ENCODE data around the gene PDE4D.

DNA sequence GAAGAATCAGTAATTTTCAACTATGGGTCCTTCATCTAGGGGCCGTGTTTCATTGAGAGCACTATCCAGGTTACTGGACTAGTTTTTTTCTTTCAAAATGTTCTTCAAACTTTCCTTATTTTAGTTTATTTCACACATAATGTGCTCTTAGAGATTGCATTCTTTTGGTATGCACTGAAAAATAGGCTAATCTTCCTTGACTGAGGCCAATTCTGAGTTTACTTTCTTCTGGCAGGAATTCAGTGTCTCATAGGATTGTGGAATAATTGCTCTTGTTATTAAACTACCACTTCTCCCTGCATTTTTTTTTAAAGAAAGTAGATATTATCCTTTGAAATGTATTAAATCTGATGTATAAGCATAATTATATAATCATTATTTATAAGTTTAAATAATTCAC lies 686.1 kb downstream of the PDE4D start:
- TF ChIP-seq, protein P1, sequence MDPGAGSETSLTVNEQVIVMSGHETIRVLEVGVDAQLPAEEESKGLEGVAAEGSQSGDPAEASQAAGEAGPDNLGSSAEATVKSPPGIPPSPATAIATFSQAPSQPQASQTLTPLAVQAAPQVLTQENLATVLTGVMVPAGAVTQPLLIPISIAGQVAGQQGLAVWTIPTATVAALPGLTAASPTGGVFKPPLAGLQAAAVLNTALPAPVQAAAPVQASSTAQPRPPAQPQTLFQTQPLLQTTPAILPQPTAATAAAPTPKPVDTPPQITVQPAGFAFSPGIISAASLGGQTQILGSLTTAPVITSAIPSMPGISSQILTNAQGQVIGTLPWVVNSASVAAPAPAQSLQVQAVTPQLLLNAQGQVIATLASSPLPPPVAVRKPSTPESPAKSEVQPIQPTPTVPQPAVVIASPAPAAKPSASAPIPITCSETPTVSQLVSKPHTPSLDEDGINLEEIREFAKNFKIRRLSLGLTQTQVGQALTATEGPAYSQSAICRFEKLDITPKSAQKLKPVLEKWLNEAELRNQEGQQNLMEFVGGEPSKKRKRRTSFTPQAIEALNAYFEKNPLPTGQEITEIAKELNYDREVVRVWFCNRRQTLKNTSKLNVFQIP (CRISPR knock-in tag; IDR thresholded peaks at IDR 0.05; ENCODE audit: borderline replicate concordance, low read depth), result no peak
- TF ChIP-seq ZNF70 (CRISPR knock-in tag; IDR thresholded peaks at IDR 0.05) (no peak), ISL1 (CRISPR knock-in tag; IDR thresholded peaks at IDR 0.05) (no peak), OSR1 (CRISPR knock-in tag; IDR thresholded peaks at IDR 0.05) (no peak), CSDC2 (CRISPR knock-in tag; IDR thresholded peaks at IDR 0.05) (no peak), PPARA (CRISPR knock-in tag; IDR thresholded peaks at IDR 0.05; ENCODE audit: borderline replicate concordance) (no peak), ZC3H10 (CRISPR knock-in tag; IDR thresholded peaks at IDR 0.05) (no peak), ZFP30 (CRISPR knock-in tag; IDR thresholded peaks at IDR 0.05) (no peak), ZFP3 (CRISPR knock-in tag; IDR thresholded peaks at IDR 0.05) (no peak)
- TF ChIP-seq, protein P2, sequence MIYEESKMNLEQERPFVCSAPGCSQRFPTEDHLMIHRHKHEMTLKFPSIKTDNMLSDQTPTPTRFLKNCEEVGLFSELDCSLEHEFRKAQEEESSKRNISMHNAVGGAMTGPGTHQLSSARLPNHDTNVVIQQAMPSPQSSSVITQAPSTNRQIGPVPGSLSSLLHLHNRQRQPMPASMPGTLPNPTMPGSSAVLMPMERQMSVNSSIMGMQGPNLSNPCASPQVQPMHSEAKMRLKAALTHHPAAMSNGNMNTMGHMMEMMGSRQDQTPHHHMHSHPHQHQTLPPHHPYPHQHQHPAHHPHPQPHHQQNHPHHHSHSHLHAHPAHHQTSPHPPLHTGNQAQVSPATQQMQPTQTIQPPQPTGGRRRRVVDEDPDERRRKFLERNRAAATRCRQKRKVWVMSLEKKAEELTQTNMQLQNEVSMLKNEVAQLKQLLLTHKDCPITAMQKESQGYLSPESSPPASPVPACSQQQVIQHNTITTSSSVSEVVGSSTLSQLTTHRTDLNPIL (CRISPR knock-in tag; IDR thresholded peaks at IDR 0.05; ENCODE audit: low read depth), result no peak
- TF ChIP-seq, protein P3, sequence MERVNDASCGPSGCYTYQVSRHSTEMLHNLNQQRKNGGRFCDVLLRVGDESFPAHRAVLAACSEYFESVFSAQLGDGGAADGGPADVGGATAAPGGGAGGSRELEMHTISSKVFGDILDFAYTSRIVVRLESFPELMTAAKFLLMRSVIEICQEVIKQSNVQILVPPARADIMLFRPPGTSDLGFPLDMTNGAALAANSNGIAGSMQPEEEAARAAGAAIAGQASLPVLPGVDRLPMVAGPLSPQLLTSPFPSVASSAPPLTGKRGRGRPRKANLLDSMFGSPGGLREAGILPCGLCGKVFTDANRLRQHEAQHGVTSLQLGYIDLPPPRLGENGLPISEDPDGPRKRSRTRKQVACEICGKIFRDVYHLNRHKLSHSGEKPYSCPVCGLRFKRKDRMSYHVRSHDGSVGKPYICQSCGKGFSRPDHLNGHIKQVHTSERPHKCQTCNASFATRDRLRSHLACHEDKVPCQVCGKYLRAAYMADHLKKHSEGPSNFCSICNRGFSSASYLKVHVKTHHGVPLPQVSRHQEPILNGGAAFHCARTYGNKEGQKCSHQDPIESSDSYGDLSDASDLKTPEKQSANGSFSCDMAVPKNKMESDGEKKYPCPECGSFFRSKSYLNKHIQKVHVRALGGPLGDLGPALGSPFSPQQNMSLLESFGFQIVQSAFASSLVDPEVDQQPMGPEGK (CRISPR knock-in tag; IDR thresholded peaks at IDR 0.05; ENCODE audit: borderline replicate concordance), result no peak
- TF ChIP-seq, protein P4, sequence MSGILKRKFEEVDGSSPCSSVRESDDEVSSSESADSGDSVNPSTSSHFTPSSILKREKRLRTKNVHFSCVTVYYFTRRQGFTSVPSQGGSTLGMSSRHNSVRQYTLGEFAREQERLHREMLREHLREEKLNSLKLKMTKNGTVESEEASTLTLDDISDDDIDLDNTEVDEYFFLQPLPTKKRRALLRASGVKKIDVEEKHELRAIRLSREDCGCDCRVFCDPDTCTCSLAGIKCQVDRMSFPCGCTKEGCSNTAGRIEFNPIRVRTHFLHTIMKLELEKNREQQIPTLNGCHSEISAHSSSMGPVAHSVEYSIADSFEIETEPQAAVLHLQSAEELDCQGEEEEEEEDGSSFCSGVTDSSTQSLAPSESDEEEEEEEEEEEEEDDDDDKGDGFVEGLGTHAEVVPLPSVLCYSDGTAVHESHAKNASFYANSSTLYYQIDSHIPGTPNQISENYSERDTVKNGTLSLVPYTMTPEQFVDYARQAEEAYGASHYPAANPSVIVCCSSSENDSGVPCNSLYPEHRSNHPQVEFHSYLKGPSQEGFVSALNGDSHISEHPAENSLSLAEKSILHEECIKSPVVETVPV (CRISPR knock-in tag; IDR thresholded peaks at IDR 0.05), result no peak

All from SK-N-SH treated with all-trans-retinoic acid at 6 μM for 48 hours (cell line).